Activated CD8-positive, alpha-beta memory T cell treated with anti-CD3 and anti-CD28 coated beads, Interleukin-2, amount 50 U/mL, for 1 hour (primary cell): ENCODE results near the gene MB.
"Not testable (repeated sequence)": the region's sequence is repeated elsewhere in the genome, so short reads cannot be mapped to it uniquely, and the experiment has no call there.

Source experiments
- DNase-seq: peaks from one replicate; pipeline ENCODE4 v3.0.0-alpha.2; 2020; ENCODE audit errors: extremely low read depth

The MB gene

GRCh38 chr22:35617137-35617755 lies at the start of gene MB:
Gene MB (minus strand): TSS chr22:35617329. CDS start chr22:35617257, 72 bp downstream.
- no peak for DNase-seq

GRCh38 chr22:35666699-35667098 lies 49.6 kb upstream of the MB start:
- DNase-seq: not testable (repeated sequence)

- DNase-seq: no peak
Observed at GRCh38 chr22:35664955-35665587, 47.9 kb upstream of the MB start.

GRCh38 chr22:35663371-35663770 lies 46.2 kb upstream of the MB start:
- DNase-seq: no peak

GRCh38 chr22:35662914-35663313 lies 45.8 kb upstream of the MB start:
- DNase-seq: no peak

- no peak for DNase-seq
Observed at GRCh38 chr22:35661464-35661863, 44.3 kb upstream of the MB start.

GRCh38 chr22:35660291-35661127 lies 43.4 kb upstream of the MB start:
- peak; percentile 42 for DNase-seq

GRCh38 chr22:35657571-35658312 lies 40.6 kb upstream of the MB start:
- no peak for DNase-seq

- no peak for DNase-seq
Observed at GRCh38 chr22:35656284-35656752, 39.2 kb upstream of the MB start.

- no peak for DNase-seq
Observed at GRCh38 chr22:35653824-35654223, 36.7 kb upstream of the MB start.

- no peak for DNase-seq
Observed at GRCh38 chr22:35651085-35651484, 34.0 kb upstream of the MB start.

- no peak for DNase-seq
Observed at GRCh38 chr22:35649636-35650250, 32.6 kb upstream of the MB start.

- DNase-seq: no peak
Observed at GRCh38 chr22:35649026-35649553, 32.0 kb upstream of the MB start.

- peak; percentile 17 for DNase-seq
Observed at GRCh38 chr22:35648066-35649025, 31.2 kb upstream of the MB start, which contains the start of gene APOL6. Gene APOL6 (plus strand): TSS chr22:35648446. CDS start chr22:35656426, 7,980 bp downstream.

- DNase-seq: no peak
Observed at GRCh38 chr22:35645646-35646045, 28.5 kb upstream of the MB start.

GRCh38 chr22:35643991-35644390 lies 26.9 kb upstream of the MB start:
- no peak for DNase-seq

GRCh38 chr22:35642305-35642741 lies 25.2 kb upstream of the MB start:
- no peak for DNase-seq

GRCh38 chr22:35641494-35642120 lies 24.5 kb upstream of the MB start:
- DNase-seq: no peak

- no peak for DNase-seq
Observed at GRCh38 chr22:35638410-35638809, 21.3 kb upstream of the MB start.
